DMS53 treated with DMSO at 0.1 percent for 48 hours (cell line): ENCODE measurements around the gene THAP7.

Experiments
- DNase-seq: peaks from one replicate; lab custom pipeline; 2025; ENCODE audit not compliant: unreplicated experiment; lab: John Stamatoyannopoulos, UW

THAP7 gene

GRCh38 chr22:20949698-20950183, 52.2 kb downstream of the THAP7 start:
- DNase-seq = no peak
